ENCODE results near the gene SPC25. TPM values are rescaled to one million over a fixed set of nuclear protein-coding genes. Genes with fewer than 3 reads are reported as not detected.
A peak's percentile ranks its signal among the peaks of the same experiment; 100 is the strongest.

SPC25 gene
- total and polyA plus RNA-seq, 9 of the 15 experiments (the other 6 are each of a cell fraction or from before 2014, with no cell fraction given): 44.8 to 100 (median 75.0) TPM

- Histone ChIP-seq H3K79me2 (ENCODE audit: control insufficient read depth, insufficient read depth, low read length) (no peaks in the 10 kb centered on the region), H3K9me3 (replicated peaks; ENCODE audit: control insufficient read depth, insufficient read depth, low read depth, low read length) (no peaks in the 10 kb centered on the region), H3K4me1 (replicated peaks in 1 of 2; ENCODE audit: control insufficient read depth in 2 of 2, insufficient read depth in 2 of 2, low read length in 2 of 2) (peaks cover 5 to 53% of the 10 kb centered on the region in 2 experiments), H3K27me3 (ENCODE audit: control insufficient read depth in 2 of 2, insufficient read depth in 2 of 2, low read length in 2 of 2) (no peaks in the 10 kb centered on the region), H3K36me3 (ENCODE audit: control insufficient read depth, insufficient read depth, low read length) (no peaks in the 10 kb centered on the region; the same call in 2 of the 3 replicates), H3K4me3 (peak overlapping the region; percentile 1; the same call in 1 of the 2 replicates), H3K4me2 (ENCODE audit: insufficient read depth, low read length) (peak overlapping the region; percentile 80), H4K20me1 (replicated peaks; ENCODE audit: control insufficient read depth, insufficient read depth, low read length) (no peaks in the 10 kb centered on the region), H3K9ac (ENCODE audit: insufficient read depth in 1 of 2, low read depth in 2 of 2, low read length in 2 of 2) (peak overlapping the region; percentile 38 to 58; a peak in 3 of 4 replicates), H3K9me1 (ENCODE audit: control insufficient read depth, insufficient read depth, low read length) (no peaks in the 10 kb centered on the region), H2AFZ (ENCODE audit: low read depth, low read length) (peak overlapping the region; percentile 78), H3K27ac (ENCODE audit: extremely low read depth, low read depth, low read length) (peak overlapping the region; percentile 78)
- ATAC-seq (peak; percentile 91), FAIRE-seq (peak; percentile 98), DNase-seq (ENCODE audit: extremely low read depth in 1 of 4, low spot score in 3 of 4) (peak; percentile 76 to 96 (median 85))
- POLR2A ChIA-PET: interaction anchor here (0.6 to 2.4 kb wide), 9 partner anchors 10 to 760 kb away, joined by 3 to 9 read pairs (median 3); no protein-coding TSS in a partner anchor
- intact Hi-C loops (cut with micrococcal nuclease): loop anchor here (1.0 to 5.0 kb wide), 3 partner anchors 84 to 589 kb away; no protein-coding TSS in a partner anchor
- BruUV-seq (replicated peaks): no TSS peak
- WGBS (ENCODE audit: insufficient coverage, low coverage, missing lambda C conversion rate): 1% methylated on average over 14 of the region's 14 CpGs
- in situ Hi-C loops (cut with MboI): no loop called here
- CTCF ChIA-PET (ENCODE audit: low intra/inter-chr PET ratio): no interaction called here
- TF ChIP-seq ZNF263 (CRISPR knock-in tag; IDR thresholded peaks at IDR 0.05; ENCODE audit: borderline replicate concordance) (no peak; the same call in 1 of the 2 replicates), TRIM24 (IDR thresholded peaks at IDR 0.05) (peak; percentile 97 to 98), CREB1 (IDR thresholded peaks at IDR 0.05) (peak; percentile 78; the same call in 1 of the 2 replicates), CREB1 (CRISPR knock-in tag; IDR thresholded peaks at IDR 0.05) (peak; percentile 50), FOXJ3 (CRISPR knock-in tag; IDR thresholded peaks at IDR 0.05) (no peak), PRPF4 (IDR thresholded peaks at IDR 0.05; ENCODE audit: insufficient read depth, low read depth, low read length, poor library complexity, severe bottlenecking) (no peak), MEIS2 (IDR thresholded peaks at IDR 0.05; ENCODE audit: partially characterized antibody) (peak; percentile 98), CBX1 (IDR thresholded peaks at IDR 0.05; ENCODE audit: low read depth) (peak; percentile 67; the same call in 1 of the 2 replicates), HNRNPK (IDR thresholded peaks at IDR 0.05; ENCODE audit: low read depth, low read length, poor library complexity, severe bottlenecking) (no peak), SRSF1 (IDR thresholded peaks at IDR 0.05; ENCODE audit: low read depth, low read length) (no peak), SMARCA4 (IDR thresholded peaks at IDR 0.05) (peak; percentile 100), TCF7L2 (IDR thresholded peaks at IDR 0.05; ENCODE audit: low read depth, low read length) (peak; percentile 58), ZNF584 (CRISPR knock-in tag; IDR thresholded peaks at IDR 0.05; ENCODE audit: low read depth) (peak; percentile 92), FOXM1 (IDR thresholded peaks at IDR 0.05; ENCODE audit: low read depth) (peak; percentile 99), FOXM1 (CRISPR knock-in tag; IDR thresholded peaks at IDR 0.05; ENCODE audit: low read depth) (no peak), BCOR (IDR thresholded peaks at IDR 0.05) (peak; percentile 95), EP400 (IDR thresholded peaks at IDR 0.05) (peak; percentile 82), MED1 (CRISPR knock-in tag; IDR thresholded peaks at IDR 0.05; ENCODE audit: borderline replicate concordance) (no peak), POLR2H (tag; IDR thresholded peaks at IDR 0.05; ENCODE audit: low read depth) (peak; percentile 68; the same call in 1 of the 2 replicates)
Measured at GRCh38 chr2:168935810-168936581, 45.8 kb upstream of the SPC25 start.

Data from K562 (cell line).